ENCODE results near the gene NDUFS5. TPM values are rescaled to one million over a fixed set of nuclear protein-coding genes. Genes with fewer than 3 reads are reported as not detected.

The NDUFS5 gene
- total RNA-seq = 508 and 624 TPM in 2 replicates

DNA sequence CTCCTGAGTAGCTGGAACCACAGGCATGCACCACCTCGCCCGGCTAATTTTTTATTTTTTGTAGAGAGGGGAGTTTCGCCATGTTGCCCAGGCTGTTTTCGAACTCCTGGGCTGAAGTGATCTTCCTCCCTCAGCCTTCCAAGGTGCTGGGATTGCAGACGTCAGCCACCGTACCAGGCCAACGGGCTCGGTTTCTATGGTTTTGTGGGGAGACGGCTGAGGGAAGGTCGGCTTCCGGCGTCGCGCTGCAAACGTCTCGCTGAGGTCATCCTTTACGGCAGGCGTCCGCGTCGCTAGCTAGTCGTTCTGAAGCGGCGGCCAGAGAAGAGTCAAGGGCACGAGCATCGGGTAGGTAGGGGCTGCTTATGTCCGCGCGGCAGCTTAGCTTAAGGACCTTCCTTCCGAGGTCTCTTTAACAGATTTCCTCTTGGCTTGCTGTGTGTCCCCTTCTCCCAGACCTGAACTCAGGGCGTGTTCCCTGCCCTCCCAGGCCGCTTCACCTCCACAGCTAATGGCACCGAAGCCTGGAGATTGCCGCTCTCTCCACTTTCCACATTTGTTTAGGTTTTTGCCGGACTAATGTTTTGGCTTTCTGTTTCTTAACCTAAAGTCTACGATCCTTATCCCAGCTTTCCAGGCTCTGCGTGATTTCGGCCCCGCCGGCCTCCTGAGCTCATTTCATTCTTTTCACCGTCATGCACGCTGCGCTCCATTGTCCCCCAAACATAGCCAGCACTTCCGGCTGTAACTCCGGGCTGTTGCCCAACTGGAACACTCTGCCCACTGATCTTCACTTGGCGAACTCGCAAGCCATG is at the start of gene NDUFS5:
Gene NDUFS5 (plus strand): TSS at position 300 of the 815 bp plus-strand sequence. CDS start 2,375 bp downstream, outside the sequence.

DNA sequence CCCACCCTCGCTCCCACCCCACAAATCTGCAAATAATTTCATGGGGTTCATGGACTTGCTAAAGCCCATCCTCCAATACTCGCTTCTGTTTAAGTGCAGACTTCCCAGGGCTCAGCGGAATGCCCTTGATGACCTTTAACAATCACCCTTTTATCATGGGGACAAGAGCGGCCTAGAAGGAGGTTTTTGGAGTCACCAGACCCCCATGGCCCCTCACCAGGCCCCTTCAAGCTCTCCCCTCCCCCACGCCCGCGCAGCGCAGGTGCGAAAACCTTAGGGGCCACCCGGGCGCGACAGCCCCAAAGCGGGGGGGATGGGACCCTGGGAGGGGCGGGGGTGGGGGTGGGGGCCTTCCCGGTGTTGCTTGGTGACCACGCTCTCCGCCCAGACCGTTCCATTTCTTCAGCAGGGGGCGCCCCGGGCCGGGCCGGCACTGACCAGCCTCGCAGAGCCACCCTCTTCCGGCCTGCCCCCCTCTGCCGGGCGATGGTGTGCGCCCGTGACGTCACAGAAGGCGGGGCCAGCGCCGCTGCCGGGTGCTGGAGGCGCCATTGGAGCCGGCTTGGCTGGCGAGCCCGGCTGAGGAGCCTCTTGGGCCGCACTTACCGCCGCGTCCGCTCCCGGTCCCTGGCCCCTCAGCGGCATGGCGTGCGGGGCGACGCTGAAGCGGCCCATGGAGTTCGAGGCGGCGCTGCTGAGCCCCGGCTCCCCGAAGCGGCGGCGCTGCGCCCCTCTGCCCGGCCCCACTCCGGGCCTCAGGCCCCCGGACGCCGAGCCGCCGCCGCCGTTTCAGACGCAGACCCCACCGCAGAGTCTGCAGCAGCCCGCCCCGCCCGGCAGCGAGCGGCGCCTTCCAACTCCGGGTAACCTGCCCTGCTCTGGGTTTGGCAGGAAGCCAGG is 35.2 kb upstream of the NDUFS5 start, which contains the start of gene AKIRIN1:
Gene AKIRIN1 (plus strand): TSS at position 539 of the 900 bp plus-strand sequence. CDS start 105 bp downstream, at position 644.

Other genes starting within 250 kb of the NDUFS5 start
- gene RRAGC, start 166.6 kb upstream of the NDUFS5 start, total RNA-seq = 35.5 and 40.4 TPM in 2 replicates
- gene MYCBP, start 153.0 kb upstream of the NDUFS5 start, total RNA-seq = 6.4 and 12.4 TPM in 2 replicates
- 0.11 and 0.12 TPM in 2 replicates for gene GJA9, start 144.8 kb upstream of the NDUFS5 start, total RNA-seq
- 0.25 and 0.77 TPM in 2 replicates for gene RHBDL2, start 84.5 kb upstream of the NDUFS5 start, total RNA-seq
- 36.9 and 40.9 TPM in 2 replicates for gene AKIRIN1, start 35.1 kb upstream of the NDUFS5 start, total RNA-seq
- gene MACF1, start 178.3 kb downstream of the NDUFS5 start, total RNA-seq = 430 and 510 TPM in 2 replicates